GM12873 (cell line): ENCODE measurements around the gene U2AF2.

Source experiments
- CTCF ChIP-seq: IDR thresholded peaks from 2 replicates; pipeline ENCODE4 v1.5.1; 2012; ENCODE audit warnings: low read depth, mild to moderate bottlenecking, moderate library complexity, low read length, control low read depth; ENCODE audit not compliant: insufficient read depth; ENCODE audit errors: missing control alignments

Gene U2AF2

GRCh38 chr19:55656552-55656951, 1.7 kb downstream of the U2AF2 start:
- no peak for TF ChIP-seq CTCF

DNA sequence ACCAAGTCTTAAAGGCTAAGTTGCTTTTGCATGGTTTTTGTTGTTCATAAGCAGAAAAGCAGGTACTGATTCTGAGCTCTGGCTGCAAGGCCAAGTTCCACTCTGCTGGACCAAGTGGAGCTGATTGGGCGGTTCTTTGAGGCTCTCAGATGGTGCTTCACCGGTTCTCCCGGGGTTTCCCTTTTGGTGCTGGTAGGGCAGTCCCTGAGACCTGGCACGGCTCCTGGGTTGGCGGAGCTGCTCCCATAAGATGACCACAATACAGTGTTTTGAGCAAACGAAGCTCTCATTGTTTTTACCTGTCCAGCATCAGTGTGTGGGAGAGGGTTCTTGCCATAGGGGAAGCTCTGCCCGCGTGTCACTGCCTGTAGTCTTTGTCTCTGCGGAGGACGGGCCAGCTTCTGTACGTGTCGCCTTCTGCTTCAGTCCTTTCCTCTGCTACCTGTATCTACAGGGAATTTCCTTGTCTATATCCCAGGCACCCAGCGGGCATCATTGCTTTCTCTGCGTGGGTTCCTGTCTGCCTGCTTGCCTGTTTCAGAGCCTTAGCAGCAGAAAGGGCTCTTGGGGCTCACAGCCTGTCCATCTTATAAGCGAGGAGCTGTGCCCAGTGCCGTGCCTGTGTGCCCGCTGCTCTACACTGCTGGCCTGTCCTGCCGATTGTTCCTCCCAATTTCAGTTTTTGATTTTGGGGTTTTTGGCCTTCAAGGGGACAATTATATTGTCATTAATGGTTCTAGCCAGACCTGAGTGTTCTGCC, 2.3 kb downstream of the U2AF2 start:
- no peak for TF ChIP-seq CTCF

DNA sequence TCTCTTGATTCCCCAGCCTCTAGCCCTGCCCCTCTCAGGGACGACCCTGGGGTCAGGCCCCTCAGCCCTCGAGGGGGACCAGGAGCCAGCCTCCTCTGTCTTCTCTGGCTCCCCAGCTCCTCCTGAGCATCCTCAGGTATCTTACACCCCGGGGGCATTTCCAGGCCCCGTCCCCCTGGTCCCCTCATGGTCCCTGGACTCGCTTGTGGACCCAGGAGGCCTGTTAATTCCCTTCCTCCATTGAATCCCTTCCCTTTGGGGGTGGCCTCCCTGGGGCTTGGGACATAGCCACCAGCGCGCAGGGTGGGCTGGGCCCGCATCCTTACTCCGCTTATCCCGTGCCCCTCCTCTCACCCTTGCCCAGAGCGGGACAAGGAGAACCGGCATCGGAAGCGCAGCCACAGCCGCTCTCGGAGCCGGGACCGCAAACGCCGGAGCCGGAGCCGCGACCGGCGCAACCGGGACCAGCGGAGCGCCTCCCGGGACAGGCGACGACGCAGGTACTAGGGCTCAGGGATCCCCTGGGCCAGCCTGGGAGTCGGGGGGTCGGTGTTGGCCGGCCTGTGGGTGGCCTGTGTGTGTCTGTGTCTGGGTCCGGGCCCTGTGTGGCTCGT, 4.1 kb downstream of the U2AF2 start:
- no peak for TF ChIP-seq CTCF

DNA sequence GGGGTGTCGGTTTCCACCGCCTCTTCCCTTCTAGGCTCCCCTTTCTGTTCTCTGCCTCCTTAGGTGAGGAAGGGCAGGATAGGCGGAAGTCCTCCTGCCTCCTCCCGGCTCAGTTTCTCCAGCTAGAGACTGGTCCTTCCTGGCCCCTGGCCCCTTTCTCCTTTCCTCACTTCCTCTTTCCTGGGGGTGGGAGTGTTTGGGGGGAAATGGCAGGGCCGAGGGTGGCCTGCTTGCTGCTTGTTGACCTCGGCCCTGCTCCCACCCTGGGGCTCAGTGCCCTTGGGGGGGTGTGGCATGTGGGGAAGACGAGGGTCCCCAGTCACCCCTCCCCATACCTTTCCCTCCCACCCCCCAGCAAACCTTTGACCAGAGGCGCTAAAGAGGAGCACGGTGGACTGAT, 5.0 kb downstream of the U2AF2 start:
- TF ChIP-seq CTCF, result no peak

DNA sequence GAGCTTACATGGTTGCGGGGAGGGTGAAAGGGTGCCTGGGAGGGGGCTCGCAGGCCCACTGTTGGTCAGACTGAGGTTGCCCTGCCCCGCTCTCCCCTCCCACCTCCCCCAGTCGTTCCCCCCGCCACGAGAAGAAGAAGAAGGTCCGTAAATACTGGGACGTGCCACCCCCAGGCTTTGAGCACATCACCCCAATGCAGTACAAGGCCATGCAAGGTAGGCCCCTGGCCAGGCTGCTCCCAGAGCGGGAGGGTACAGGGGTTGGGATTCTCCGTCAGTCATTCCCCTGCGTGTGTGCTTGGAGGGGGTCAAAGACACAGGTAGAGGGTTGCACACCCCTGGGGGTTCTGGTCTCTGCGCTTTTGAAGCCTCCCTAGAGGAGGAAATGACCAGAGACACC, 5.6 kb downstream of the U2AF2 start:
- TF ChIP-seq CTCF, result no peak

DNA sequence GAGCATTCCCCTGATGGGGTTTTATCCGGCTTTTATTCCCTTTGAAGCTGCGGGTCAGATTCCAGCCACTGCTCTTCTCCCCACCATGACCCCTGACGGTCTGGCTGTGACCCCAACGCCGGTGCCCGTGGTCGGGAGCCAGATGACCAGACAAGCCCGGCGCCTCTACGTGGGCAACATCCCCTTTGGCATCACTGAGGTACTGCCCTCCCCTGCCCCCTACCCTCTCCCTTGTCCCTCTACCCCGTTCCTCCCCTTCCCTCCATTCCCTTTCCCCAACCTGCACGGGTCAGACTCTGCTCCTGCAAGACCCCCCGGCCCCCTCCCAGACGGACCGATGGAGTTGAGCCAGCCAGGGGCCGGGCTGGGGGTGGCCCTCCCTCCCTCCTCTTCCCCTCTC, 6.2 kb downstream of the U2AF2 start:
- TF ChIP-seq CTCF, result no peak

- TF ChIP-seq CTCF, result no peak
Observed at GRCh38 chr19:55661826-55662225, 7.0 kb downstream of the U2AF2 start.
